Activated T-helper 2 cell treated with anti-CD3 and anti-CD28 coated beads, Interferon-gamma antibody, Interleukin-2, Interleukin-4, amounts not matched to agents 10 μg/mL and 5 μg/mL and 100 μg/mL, durations not matched to agents 14 hours and 24 hours and 36 hours (primary cell): ENCODE results near the gene SNX9. TPM values are rescaled to one million over a fixed set of nuclear protein-coding genes. Genes with fewer than 3 reads are reported as not detected.

ENCODE experiments used
- DNase-seq: peaks from one replicate; pipeline ENCODE4 v3.0.0; 2021; ENCODE audit warnings: low spot score
- H3K27ac Mint-ChIP-seq: one replicate; pipeline ENCODE4 v1.8.0; 2021; ENCODE audit warnings: mixed read lengths
- H3K27me3 Mint-ChIP-seq: one replicate; pipeline ENCODE4 v1.8.0; 2021; ENCODE audit warnings: low read depth, mixed read lengths
- H3K36me3 Mint-ChIP-seq: one replicate; pipeline ENCODE4 v1.8.0; 2021; ENCODE audit warnings: low read depth, mixed read lengths
- H3K4me1 Mint-ChIP-seq: one replicate; pipeline ENCODE4 v1.8.0; 2021; ENCODE audit warnings: low read depth, mixed read lengths
- H3K4me3 Mint-ChIP-seq: one replicate; pipeline ENCODE4 v1.8.0; 2021; ENCODE audit warnings: low read depth, mild to moderate bottlenecking, moderate library complexity, mixed read lengths
- H3K9me3 Mint-ChIP-seq: one replicate; pipeline ENCODE4 v1.8.0; 2021; ENCODE audit warnings: mixed read lengths
- intact Hi-C: fragments of 100-400 bp; cut with micrococcal nuclease; formaldehyde crosslinking; loops from one replicate; pipeline ENCODE4 v1.15.1; 2023
- total RNA-seq: library from RNA; stranded (reverse); gene quantifications from 2 replicates; pipeline ENCODE4 v1.2.3, GENCODE V29; 2022

Gene SNX9
- 55.3 and 55.6 TPM in 2 replicates for total RNA-seq

DNA sequence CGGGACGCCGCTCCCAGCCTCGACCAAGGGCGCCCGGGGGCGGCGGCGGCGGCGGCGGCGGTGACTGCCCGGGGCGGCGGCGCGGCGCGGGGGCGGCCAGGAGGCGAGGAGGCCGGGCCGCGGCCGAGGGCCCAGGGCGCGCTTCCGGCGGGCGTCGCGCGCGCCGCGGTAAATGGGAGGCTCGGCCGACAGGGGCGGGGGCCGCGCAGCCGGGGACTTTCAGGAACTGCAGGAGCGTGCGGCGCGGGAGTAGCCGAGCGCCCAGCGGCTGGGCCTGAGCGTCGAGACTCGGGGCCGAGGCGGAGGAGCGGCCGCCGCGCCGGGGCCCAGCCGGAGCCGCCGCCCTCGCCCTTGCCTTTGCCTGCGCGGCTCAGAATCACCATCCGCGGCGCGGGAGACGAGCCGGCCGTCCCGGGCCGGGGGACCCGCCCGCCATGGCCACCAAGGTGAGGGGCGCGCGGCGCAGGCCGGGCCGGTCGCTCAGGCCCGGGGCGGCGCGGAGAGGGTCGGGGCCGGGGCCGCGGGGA is at the start of gene SNX9:
Gene SNX9, plus strand, starts transcription at position 246 of the 527 bp plus-strand sequence. Its CDS starts 189 bp downstream, at position 435.
- DNase-seq: peak; percentile 42
- H3K27ac Mint-ChIP-seq: peak within 1 kb of the TSS; percentile 96
- peaks cover 35% of the 10 kb centered on the region for H3K27me3 Mint-ChIP-seq
- H3K9me3 Mint-ChIP-seq: peaks cover 5% of the 10 kb centered on the region
- H3K36me3 Mint-ChIP-seq: peaks cover 18% of the 10 kb centered on the region
- intact Hi-C loops: loop anchor here (5.0 to 10.0 kb wide), 2 partner anchors 139 to 358 kb away; no protein-coding TSS in a partner anchor
- H3K4me3 Mint-ChIP-seq: peak within 1 kb of the TSS; percentile 92
- H3K4me1 Mint-ChIP-seq: peaks cover 30% of the 10 kb centered on the region

DNA sequence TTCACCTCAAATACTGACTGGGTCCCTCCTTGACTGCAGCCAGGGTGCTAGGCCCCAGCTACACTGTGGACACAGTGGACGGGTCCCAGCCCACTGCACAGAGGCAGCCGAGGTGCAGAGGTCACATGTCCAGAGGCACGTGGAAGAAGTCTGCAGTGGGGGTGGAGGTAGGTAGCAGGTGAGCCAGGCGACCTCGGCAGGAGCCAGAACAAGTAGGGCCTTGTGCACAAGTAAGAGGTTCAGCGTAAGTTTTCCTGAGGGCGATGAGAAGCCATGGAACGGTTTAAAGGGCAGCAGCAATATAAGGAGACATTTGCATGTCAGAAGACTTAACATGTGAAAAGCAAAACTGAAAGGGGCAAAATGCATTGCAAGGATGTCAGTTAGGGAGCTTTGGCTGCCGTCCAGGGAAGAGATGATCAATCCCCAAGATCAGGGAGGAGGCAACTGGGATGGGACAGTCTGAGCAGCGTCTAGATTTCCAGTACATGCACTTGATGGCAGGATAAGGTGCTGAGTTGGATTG is 49.7 kb upstream of the SNX9 start:
- Mint-ChIP-seq H3K9me3 (peaks cover 11% of the 10 kb centered on the region), H3K27me3 (peaks cover 43% of the 10 kb centered on the region), H3K36me3 (peaks cover 9% of the 10 kb centered on the region), H3K4me3 (no peak overlapping the region), H3K27ac (peak overlapping the region; percentile 73), H3K4me1 (peaks cover 16% of the 10 kb centered on the region)
- intact Hi-C loops: no loop called here
- no peak for DNase-seq

DNA sequence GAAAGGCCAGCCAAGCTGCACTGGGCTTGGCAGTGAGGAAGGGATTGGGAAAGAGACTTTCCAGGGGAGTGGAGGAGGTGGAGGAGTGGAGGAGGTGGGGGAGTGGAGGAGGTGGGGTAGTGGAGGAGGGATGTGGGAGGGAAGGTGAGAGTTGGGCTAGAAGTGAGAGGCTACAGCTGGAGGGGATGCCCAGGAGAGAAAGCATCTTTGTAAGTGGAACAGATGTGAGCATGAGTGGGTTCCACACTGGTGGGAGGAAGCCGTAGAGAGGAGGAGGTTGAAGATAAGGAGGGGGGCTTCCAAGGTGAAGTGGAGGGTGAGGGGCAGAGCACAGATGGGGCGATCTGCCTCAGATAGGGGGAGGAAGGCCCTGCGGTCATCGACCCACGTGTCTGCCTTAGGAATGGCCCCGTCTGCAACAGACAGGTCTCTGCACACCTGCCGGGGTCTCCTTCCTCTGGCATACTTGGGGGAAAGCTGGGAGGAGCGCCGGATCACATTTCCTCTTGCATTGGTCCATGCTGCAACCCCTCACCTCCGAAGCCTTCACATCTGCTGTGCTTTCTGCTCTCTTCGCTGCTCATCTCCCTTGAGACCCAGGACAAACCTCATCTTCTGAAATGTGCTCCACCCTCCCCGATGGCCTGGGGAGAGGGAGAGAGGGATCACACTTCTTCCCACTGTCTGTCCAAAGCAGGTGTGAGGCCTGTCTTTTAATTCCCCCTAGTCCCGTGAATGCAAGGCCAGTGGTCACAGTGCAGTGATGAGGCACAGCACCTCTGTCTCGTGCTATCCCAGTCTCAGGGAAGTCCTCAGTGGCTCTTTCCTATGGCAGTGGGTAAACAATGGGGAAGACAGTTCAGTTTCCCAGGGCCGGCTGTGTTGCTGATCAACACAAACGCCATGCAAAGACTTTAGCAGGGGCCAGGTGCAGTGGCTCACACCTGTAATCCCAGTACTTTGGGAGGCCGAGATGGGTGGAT is 48.6 kb upstream of the SNX9 start:
- peaks cover 9% of the 10 kb centered on the region for H3K36me3 Mint-ChIP-seq
- no peak for DNase-seq
- H3K9me3 Mint-ChIP-seq: peaks cover 11% of the 10 kb centered on the region
- peaks cover 51% of the 10 kb centered on the region for H3K27me3 Mint-ChIP-seq
- intact Hi-C loops: no loop called here
- no peak overlapping the region for H3K4me3 Mint-ChIP-seq
- peaks cover 9% of the 10 kb centered on the region for H3K4me1 Mint-ChIP-seq
- peak overlapping the region; percentile 73 for H3K27ac Mint-ChIP-seq

DNA sequence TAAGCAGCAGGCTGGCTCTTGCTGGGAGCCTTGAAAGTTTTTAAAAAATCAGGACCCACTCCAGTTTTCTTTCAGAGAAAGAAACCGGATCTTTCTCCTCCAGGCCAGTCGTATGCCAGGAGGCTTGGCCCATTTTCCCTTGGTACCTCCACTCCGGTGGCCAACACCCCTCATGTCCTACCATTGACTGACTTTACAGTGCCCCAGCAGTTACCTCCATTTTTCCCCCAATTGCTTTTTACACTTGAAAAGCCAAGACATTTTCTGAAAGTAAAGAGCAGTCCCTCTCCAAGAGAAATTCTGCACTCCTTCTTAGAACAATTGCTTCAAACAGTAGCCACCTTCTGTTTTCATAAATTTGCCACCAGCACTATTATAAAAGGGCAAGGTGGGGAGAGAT is 47.7 kb upstream of the SNX9 start:
- Mint-ChIP-seq H3K9me3 (peaks cover 11% of the 10 kb centered on the region), H3K4me1 (peaks cover 7% of the 10 kb centered on the region), H3K36me3 (peaks cover 9% of the 10 kb centered on the region), H3K27ac (no peak overlapping the region), H3K4me3 (no peak overlapping the region), H3K27me3 (peaks cover 60% of the 10 kb centered on the region)
- no peak for DNase-seq
- intact Hi-C loops: no loop called here

DNA sequence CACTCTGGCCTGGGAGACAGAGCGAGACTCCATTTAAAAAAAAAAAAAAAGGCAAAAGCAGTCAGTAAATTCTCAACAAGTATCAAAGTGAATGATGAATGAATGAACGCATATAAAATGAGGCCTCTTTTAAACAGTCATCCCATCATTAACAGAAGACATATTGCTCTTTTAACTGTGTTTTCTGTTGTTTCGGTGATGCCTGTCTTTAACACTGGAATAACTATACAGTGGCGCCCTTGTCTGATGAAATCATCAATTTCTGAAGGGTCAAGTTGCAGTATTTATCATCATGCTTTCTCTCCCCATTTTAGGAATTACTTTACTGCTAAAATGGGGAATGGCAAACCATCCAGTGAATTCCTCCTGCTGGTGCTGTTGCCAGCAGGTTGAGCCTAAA is 45.7 kb upstream of the SNX9 start:
- Mint-ChIP-seq H3K4me3 (no peak overlapping the region), H3K27ac (no peak overlapping the region), H3K4me1 (peaks cover 6% of the 10 kb centered on the region), H3K36me3 (peaks cover 9% of the 10 kb centered on the region), H3K9me3 (peaks cover 11% of the 10 kb centered on the region), H3K27me3 (peaks cover 68% of the 10 kb centered on the region)
- DNase-seq: no peak
- intact Hi-C loops: no loop called here

DNA sequence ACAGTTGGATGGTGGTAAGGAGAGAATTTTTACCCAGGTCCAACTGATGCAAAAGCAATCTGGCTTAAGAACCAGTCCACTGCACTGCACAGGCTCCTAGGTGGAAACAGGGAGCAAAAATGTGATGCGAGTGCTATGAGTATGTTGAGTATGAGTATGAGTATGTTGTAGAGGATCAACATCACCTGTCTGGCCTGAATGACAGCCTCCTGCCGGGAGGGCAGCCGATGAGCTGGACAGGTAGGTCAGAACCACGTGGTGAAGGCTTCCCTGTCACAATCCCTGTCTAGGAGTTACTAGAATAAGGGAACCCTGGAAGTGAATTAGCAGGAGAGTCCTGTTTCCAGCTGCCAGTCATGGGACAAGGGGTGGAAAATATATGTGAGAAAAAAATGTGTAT is 44.3 kb upstream of the SNX9 start:
- H3K27me3 Mint-ChIP-seq: peaks cover 66% of the 10 kb centered on the region

GRCh38 chr6:157779705-157780604 is 43.1 kb upstream of the SNX9 start:
- H3K4me1 Mint-ChIP-seq: no peaks in the 10 kb centered on the region
- DNase-seq: no peak
- H3K36me3 Mint-ChIP-seq: no peaks in the 10 kb centered on the region
- H3K4me3 Mint-ChIP-seq: no peak overlapping the region
- H3K9me3 Mint-ChIP-seq: no peaks in the 10 kb centered on the region
- H3K27ac Mint-ChIP-seq: no peak overlapping the region
- intact Hi-C loops: no loop called here
- peaks cover 65% of the 10 kb centered on the region for H3K27me3 Mint-ChIP-seq

More for the DNA sequence above, 44.3 kb upstream of the SNX9 start:
- Mint-ChIP-seq H3K4me3 (no peak overlapping the region), H3K4me1 (no peaks in the 10 kb centered on the region), H3K27ac (no peak overlapping the region), H3K9me3 (peaks cover 5% of the 10 kb centered on the region), H3K36me3 (peaks cover 3% of the 10 kb centered on the region)
- intact Hi-C loops: no loop called here
- DNase-seq: no peak

DNA sequence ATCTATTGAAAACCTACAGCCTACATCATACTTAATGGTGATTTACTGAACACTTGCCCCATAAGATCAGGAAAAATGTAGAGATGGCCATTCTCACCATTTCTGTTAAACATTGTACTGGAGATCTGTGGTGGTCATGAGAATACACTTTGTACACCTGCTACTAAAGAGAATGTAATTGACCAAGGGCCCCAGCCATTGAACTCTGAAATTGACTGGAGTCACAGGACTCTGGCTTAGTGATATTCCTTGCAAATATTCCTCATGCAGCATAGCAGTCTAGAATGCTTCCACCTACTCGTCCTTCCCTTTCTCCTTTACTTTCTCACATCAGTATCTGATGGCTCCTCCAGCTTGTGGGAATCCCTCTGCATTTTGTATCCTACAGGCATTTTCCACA is 37.4 kb upstream of the SNX9 start:
- no peak for DNase-seq
- no peak overlapping the region for H3K27ac Mint-ChIP-seq
- H3K27me3 Mint-ChIP-seq: peaks cover 57% of the 10 kb centered on the region
- H3K4me1 Mint-ChIP-seq: peaks cover under 1% of the 10 kb centered on the region
- H3K9me3 Mint-ChIP-seq: no peaks in the 10 kb centered on the region
- no peak overlapping the region for H3K4me3 Mint-ChIP-seq
- intact Hi-C loops: no loop called here
- H3K36me3 Mint-ChIP-seq: no peaks in the 10 kb centered on the region

- Mint-ChIP-seq H3K9me3 (no peaks in the 10 kb centered on the region), H3K4me1 (peaks cover 5% of the 10 kb centered on the region), H3K36me3 (no peaks in the 10 kb centered on the region), H3K4me3 (no peak overlapping the region), H3K27me3 (peaks cover 58% of the 10 kb centered on the region), H3K27ac (no peak overlapping the region)
- DNase-seq: no peak
- intact Hi-C loops: no loop called here
These were observed 36.8 kb upstream of the SNX9 start for GRCh38 chr6:157786221-157786620.

GRCh38 chr6:157787080-157787479 is 36.0 kb upstream of the SNX9 start:
- intact Hi-C loops: no loop called here
- DNase-seq: no peak
- peaks cover 56% of the 10 kb centered on the region for H3K27me3 Mint-ChIP-seq
- H3K36me3 Mint-ChIP-seq: no peaks in the 10 kb centered on the region
- H3K4me3 Mint-ChIP-seq: no peak overlapping the region
- H3K9me3 Mint-ChIP-seq: no peaks in the 10 kb centered on the region
- H3K4me1 Mint-ChIP-seq: peaks cover 5% of the 10 kb centered on the region
- H3K27ac Mint-ChIP-seq: no peak overlapping the region

GRCh38 chr6:157788180-157788579 is 34.9 kb upstream of the SNX9 start:
- Mint-ChIP-seq H3K27ac (no peak overlapping the region), H3K4me3 (no peak overlapping the region), H3K36me3 (no peaks in the 10 kb centered on the region), H3K27me3 (peaks cover 53% of the 10 kb centered on the region), H3K9me3 (no peaks in the 10 kb centered on the region), H3K4me1 (peaks cover 5% of the 10 kb centered on the region)
- no peak for DNase-seq
- intact Hi-C loops: no loop called here

DNA sequence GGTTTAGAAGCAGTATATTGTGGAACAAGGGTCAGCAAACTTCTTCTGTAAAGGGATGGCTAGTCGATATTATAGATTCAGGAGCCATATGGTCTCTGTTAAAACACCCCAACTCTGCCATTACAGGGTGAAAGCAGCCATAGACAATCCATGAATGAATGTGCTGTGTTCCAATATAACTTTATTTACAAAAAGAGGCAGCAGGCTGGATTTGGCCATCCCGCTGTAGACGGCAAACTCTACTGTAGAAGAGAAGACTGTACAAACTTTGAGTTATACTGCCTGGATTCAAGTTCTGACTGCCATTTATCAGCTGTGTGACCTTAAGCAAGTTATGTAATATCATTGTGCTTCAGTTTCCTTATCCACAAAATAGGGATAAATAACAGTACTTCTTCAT is 33.7 kb upstream of the SNX9 start:
- Mint-ChIP-seq H3K27ac (no peak overlapping the region), H3K9me3 (peaks cover 4% of the 10 kb centered on the region), H3K4me3 (no peak overlapping the region), H3K36me3 (no peaks in the 10 kb centered on the region), H3K27me3 (peaks cover 53% of the 10 kb centered on the region), H3K4me1 (peaks cover 7% of the 10 kb centered on the region)
- DNase-seq: no peak
- intact Hi-C loops: no loop called here
